HG02623 (cell line): ENCODE measurements around the gene POLR2C.

Experiments used
- ATAC-seq: cut with Tn5 transposase; IDR thresholded peaks from one replicate; pipeline ENCODE4 v1.9.1; 2021; ENCODE audit warnings: moderate library complexity; ENCODE audit not compliant: unreplicated experiment

Gene POLR2C

DNA sequence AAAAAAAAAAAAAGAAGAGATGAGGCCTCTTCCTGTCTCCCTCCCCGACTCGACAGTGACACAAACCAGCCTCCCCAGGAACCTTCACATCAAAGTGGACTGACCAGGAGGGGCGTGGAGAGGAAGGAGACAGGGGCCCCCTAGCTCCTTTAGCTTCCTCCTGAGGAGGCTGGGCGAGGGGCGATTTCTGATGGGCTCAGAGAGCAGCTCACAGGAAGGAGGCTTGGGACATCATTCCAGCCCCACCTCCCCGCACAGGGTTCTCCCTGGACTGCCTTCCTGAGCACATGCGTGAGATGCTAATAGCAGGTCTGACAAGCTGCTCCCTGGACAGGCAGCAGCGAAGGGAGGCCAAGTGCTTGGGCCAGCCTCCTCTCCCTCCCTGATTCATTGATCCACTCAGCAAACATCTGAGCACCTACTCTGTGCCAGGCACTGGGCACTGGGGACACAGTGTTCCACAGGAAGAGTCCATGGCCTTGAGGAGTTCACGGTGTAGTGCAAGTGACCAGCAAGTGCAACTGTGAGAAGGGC lies 38.2 kb downstream of the POLR2C start:
- ATAC-seq, result no peak

DNA sequence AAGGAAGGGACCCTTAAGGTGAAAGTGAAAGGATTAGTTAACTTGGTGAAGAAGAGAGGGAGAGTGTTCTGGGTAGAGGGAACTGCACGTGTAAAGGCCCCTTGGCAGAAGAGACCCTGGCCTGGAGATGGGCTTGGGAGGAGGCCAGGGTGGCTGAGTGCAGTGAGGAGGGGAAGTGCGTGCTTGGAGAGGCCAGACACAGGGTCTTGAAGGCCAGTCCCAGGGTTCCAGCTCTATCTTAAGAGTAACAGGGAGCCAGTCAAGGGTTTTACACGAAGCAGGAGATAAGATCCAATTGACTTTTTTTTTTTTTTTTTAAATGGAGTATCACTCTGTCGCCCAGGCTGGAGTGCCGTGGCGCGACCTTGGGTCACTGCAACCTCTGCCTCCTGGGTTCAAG lies 39.0 kb downstream of the POLR2C start:
- no peak for ATAC-seq

DNA sequence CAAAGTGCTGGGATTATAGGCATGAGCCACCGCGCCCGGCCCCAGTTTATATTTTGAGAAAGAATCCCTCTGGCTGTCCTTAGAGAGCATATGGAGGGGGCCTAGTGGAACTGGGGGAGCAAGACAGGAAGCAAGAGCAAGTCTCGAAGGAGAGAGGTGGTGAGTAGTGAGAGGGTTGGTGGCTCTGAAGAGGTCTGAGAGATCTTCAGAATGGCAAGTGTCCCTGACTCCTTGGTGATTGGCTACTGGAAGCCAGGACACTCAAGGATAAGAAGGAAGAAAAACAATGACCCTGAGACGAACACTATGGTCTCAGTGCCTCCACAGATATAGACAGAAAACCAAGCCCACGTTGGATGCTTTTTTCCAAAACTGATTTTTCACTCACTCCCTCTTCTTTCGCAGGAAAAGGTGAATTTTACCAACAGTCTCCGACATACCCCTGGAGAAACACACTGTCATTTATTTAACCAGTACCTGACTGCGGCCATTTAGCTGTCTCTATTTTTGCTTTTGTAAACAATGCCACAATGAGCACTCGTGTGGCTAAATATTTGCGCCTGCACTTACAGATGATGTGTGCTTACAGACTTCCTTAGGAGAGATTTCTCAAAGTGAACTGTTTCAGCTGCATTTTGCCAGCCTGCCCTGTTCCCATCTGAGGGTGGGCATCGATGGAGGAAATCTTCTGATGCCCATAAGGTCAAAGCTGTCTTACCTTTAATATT lies 39.7 kb downstream of the POLR2C start:
- no peak for ATAC-seq

DNA sequence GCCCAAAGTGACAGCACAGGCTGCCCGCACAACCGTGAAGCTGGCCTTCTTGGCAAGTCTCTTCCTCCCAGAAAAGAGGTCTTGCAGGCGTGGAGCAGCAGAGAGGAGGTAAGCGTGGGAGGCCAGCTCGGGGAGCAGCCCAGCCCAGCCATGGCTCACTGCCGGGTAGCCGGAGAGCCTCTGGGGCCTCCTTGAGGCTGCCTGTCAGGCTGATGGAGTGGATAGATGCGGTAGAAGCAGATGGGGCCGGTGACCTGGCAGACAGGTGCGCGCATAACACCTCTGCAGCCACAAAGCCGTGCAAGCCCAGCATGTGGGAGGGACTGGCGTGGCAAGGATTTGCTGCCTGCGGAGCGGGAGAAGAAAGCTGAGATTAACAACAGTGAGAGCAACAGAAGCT lies 40.9 kb downstream of the POLR2C start:
- ATAC-seq, result no peak

DNA sequence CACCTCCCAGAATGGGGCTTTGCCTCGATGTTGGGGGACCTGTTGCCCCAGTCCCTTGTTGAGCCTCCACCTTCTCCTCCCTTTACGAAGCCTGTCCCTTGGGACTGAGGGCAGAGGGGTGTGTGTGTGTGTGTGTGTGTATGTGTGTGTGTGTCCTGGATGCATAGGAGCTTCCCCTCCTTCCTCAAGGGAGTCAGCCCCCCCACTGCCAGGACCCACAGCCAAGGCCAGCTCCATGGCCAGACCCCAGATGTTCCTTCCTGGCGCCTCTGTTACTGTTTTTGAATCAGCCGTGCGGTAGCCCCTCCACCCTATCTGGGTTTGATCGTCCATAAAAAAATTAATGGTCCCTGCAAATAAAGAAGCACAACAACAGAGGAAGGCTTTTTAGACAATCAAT lies 41.5 kb downstream of the POLR2C start:
- ATAC-seq, result no peak

DNA sequence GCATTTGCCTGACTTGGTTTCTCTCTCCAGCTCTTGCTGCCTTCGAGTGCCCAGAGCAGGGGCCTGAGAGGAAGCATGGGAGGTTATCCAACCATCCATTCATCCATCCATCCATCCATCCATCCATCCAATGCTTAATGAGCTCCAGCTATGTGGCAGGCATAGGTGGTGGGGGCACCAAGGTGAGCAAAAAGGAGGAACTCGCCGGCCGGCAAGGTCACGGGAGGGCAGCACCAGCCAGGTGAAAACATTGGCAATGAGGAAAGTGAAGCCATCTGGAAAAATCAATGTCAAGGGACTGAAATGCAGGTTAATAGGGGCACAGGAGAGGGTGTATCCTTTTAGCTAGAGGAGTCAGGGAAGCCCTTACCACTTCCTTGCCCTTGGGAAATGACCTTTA lies 42.0 kb downstream of the POLR2C start:
- no peak for ATAC-seq

DNA sequence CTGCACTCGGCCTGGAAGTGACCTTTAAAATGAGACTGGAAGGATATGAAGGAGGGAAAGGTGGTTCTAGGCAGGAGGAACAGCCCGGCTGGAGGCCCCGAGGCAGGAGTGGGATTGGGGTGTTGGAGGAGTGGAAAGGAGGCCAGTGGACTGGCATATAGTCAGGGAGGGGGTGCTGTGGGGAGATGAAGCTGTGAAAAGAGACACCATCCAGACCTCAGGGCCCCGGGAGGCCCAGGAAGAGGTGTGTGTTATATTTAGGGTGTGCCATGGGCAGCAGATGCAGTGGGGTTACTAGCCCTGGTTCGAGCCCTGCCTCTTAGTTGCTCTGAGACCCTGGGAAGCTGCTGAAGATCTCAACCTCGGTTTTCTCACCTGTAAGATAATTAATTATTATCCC lies 42.7 kb downstream of the POLR2C start:
- no peak for ATAC-seq

DNA sequence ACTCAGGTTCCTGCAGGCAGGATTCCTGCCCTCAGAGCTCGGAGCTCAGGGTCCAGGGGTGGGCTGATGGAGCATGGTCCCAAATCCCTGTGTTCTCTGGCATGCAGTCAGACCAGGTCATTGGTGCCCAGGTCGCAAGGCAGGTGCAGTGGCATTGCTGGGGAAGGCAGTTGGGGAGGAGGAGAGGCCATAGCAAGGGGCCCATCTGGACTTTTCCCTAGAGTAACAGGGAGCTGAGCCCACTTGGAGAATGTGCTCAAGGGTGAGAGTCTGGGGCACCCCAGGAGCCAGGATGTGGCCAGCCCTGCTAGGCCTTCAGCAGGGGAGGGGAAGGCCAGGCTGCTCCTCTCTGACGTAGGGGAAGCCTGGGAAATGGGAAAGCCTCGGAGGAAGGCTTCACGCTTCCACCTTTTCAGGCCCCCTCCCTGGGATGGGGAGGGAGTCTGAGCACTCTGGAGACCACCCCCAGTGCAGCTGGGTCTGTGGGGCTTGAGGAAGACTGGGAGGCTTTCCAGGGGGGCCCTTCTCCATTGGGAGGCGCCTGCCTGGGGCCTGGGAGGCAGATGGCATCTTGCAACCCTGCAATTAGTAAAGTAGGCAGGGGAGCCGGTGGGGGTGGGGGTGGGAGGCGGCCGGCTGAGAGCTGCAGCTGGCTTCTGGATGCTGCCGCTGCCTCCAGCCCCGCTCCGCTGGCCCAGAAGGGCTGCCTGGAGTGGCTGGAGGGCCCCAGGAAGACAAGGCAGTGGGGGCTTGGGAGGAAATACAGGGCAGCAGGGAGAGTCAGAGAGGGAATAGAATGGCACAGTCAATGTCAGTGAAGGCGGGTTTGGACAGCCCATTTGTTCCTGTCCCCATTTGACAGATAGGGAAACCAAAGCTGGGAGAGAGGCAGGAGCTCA lies 44.9 kb downstream of the POLR2C start:
- no peak for ATAC-seq

DNA sequence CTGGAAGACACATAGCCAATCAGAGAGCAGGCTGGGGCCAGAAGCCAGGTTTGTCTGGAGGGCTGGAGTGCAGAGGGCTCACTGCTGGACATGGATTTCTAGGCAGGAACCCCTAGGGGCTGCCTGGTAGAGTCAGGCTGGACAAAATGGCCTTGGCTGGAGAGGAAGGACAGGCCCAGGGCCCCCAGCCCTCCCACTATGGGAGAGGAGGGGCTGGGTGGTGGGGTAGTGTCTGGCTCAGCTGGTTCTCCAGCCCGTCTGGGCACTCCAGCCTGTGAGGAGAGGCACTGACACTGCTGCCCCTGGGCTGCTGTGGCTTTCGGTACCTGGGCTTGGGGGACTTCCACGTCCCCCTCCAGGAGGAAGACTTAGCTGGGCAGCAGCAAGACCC lies 45.6 kb downstream of the POLR2C start:
- ATAC-seq, result no peak

DNA sequence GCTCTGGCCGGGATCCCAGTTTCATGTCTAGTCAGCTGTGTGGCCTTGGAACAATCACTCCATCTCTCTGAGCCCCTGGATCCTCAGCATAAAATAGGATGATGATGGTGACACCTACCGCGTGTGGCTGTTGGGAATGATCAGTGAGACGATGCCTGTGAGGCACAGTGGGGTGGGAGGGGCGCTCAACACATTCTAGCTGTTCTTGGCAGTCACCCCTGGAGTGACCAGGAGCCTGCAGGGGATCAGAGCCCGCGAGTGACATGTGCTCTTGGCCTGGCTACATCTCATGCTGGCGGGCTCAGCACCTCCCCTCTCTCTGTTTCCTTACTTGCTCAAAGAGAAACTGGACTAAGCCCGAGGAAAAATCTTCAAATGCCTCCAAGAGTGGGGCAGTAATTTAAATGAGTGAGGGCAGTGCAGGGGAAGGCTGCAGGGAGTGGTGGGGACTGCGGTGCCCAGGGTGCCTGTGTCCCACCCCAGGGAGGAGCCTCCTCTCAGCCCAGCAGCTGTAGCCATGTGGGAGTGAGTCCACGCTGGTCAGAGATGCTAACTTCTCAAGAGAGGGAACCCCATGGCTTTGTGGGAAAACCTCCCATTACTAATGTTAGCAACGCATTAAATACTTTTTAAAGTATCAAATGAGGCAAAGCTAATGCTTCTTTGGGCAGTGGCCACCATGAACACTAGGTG lies 46.9 kb downstream of the POLR2C start:
- ATAC-seq, result no peak

DNA sequence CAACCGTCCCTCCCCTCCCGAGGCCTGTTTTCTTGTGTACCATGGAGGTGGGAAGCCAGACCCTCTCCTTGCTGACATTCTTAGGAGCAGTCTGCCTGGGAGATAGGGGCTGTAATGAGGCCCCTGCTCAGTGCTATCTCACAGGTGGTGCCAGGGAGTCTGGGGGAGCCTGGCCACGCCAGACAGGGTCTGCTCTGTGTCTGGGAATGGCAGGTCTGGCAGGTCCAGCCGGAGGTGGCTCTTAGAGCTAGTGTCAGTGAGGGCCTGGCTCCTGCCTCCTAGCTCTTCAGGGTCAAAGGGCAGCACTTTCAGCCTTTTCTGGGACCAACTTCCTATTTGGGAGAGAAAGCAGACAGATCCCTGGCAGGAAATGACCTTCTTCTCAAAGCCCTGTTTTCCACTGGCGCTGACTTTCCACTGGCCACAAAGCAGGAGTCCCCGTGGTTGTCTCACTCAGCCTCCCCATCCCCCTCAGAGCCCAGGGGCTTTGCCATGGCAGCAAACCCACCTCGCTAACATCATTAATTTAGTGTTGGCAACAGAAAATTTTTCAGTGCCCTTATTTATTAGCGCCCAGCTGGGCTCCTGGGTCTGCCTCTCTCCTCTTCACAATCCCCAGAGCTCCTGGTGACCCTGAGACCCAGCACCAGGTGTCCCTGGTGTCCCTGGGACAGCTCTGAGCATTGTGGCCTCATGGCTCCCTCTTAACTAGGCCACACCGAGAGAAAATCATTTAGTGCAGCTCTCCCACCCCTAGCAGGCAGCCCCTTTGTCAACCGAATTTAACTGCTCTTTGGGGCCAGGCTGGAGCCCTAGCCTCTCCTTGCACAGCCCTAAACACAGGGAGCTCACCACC lies 47.8 kb downstream of the POLR2C start:
- no peak for ATAC-seq

DNA sequence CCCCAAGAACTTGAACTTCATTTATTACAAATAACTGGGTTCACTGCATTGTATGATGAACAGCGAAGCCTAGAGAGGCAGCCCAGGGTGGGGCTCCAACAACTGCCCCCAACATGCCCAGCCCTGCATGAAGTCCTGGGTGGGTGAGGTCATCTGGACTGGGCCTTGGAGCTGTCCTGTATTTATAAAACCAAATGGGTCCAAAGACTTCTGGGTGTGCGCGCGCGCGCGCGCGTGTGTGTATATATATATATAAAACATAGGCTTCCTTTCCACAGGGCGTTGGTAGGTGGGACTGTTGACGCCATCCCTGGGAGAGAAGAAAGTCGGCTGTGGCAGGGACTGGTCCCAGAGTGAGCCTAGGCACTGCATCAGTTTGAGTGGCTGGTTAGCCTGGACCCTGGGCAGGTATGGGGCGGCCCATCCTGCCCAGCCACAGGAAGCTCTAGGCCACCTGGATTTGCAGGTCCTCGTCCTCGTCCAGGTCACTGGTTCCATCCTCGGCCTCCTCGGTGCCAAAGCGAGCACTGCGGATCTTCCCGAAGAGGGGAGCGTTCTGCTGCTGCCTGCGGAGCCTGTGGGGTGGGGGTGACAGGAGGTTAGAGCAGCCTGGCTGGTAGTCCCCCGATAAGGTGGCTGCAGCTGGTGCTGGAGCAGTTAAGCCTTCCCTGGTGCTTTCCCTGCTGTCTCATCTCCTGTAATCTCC lies 50.0 kb downstream of the POLR2C start:
- no peak for ATAC-seq

DNA sequence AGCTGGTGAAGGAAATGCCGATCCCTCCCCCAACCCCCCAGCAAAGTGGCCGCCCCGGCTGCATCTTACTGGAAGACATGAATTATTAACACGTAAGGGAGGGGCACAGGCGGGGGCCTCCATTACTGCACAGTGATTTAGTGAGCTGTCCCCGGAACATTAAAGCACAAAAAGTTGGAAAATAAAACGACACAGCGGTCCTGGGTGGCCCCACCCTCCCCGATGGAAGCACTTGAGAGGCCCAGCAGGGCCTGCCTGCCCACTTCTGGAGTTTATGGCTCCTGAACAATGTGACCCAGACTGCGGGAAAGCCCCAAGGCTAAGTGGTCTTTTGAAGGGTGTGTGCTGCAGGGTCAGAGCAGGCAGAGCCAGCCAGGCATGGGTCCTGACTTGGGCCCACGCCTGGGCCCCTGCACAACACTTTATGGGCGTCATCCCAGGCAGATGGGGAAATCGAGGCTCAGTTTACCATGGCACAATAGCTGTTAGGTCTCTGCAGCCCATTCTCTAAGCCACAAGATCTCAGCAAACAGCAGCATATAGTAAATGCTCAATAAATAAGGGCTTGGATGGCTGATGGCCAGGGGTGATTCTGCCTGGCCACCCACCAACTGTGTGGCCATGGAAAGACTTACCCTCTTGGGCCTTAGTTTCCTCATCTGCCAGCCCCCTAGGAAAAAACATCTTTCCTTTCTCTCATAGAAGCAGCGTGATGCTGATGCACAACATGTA lies 51.1 kb downstream of the POLR2C start:
- no peak for ATAC-seq

DNA sequence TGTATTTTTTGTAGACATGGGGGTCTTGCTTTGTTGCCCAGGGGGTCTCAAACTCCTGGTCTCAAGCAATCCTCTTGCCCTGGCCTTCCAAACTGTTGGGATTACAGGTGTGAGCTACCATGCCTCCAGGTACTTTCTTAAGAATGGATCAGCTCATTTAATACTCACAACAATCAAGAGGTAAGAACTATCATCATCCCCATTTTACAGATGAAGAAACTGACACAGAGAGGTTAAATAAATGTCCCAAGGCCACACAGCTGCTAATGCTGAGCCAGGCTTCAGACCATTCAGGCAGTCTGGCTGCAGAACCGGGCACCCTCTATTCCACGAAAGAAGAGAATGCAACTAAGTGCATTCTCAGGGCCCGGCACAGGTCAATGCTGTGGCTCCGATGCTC lies 51.9 kb downstream of the POLR2C start:
- no peak for ATAC-seq

DNA sequence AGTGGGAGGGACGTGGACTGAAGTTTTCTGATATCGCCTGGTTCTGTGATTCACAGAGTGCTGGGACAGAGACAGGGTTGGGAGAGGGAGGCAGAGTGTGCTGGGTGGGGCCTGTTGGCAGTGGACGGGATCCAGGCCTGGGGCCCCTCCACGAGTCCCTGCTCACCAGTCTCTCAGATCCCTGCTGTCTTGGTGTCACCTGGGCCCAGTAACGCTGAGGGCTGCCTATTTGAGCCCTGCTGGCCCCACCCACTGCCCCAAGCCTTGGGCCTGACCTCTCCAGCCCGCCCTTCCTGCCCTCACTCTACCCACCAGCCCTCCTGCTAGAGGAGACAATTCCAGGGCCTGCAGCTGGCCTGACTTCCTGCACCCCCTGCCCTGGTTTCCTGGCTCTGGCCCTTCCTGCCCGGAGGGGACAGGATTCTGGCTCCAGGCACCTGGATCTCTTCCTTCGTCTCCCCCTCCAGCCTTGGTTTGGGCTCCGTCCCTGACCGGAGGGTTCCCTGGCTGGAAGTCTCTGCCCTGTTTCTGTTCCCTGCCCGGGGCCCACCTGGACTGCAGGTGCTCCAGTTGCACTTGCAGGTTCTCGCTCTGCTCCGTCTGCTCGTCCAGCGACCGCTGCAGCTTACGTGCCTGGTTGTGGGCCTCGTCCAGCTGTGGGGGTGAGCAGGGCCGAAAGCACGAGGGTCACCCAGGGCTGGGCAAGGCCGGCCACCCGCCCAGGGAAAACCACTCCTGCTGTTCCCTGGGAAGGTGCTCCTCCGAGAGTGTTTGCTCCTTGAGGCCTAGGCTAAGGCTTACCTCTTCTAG lies 52.5 kb downstream of the POLR2C start:
- no peak for ATAC-seq

DNA sequence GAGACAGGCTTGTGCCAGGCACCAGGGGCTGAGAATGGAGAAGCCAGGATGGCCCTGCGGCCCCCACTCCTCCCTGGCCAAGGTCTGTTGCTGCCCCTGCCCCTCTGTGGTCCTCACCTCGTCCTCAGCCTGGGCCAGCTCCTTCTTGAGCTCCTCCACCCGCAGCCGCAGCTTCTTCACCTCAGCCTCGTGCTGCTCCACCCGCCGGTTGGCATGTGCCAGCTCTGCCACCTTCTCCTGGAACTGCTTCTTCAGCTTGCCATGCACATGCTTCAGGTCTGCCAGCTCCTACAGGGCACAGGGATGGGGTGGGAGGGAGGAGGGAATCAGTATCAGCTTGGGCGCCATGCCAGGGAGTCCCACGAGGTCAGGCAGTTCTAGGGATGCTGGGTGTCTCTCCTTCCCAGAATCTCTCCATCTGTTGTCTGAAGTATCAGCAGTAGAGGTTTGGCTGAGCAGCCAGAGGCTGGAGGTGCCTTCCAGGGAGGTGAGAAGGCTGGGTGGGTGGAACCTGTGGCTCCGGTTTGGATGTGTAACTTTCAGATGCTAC lies 53.8 kb downstream of the POLR2C start:
- ATAC-seq, result no peak

DNA sequence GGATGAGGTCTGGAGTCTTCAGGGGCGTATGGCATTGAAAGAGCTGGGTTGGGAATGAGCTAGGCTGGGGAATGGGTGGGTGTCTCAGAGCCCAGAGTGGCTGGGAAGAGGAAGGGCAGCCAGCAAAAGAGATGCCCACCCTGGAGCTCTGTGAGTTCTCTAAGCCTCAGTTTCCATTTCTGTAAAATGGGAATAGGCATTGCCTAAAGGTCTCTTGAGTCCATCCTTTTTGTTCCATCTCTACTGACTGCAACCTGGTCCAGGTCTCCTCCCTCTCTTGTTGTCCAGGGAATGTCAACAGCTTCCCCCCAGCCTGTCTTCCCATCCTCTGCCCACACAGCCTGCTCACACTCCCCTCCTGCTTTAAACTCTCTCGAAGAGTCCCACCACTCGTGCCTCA lies 54.3 kb downstream of the POLR2C start:
- no peak for ATAC-seq
